Measurements from ENCODE around the gene MECP2. TPM values are rescaled to one million over a fixed set of nuclear protein-coding genes. Genes with fewer than 3 reads are reported as not detected.
"Not testable (repeated sequence)": the region's sequence is repeated elsewhere in the genome, so short reads cannot be mapped to it uniquely, and the experiment has no call there.

MECP2 gene
- total RNA-seq: 10 to 100 TPM; 14.5 to 47.9 (median 23.5) TPM
- polyA plus RNA-seq: 10 to 100 TPM; 10.7 to 14.7 (median 11.0) TPM
- long read RNA-seq, donor 1, full-length matches to known transcripts: 7 of 7 reads
- long read RNA-seq, donor 1, partial matches to known transcripts: 0 of 7 reads
- long read RNA-seq, donor 1, other reads (novel, unspliced or antisense): 0 of 7 reads
- long read RNA-seq, donor 2, full-length matches to known transcripts: 10 of 10 reads
- long read RNA-seq, donor 2, partial matches to known transcripts: 0 of 10 reads
- long read RNA-seq, donor 2, other reads (novel, unspliced or antisense): 0 of 10 reads
- long read RNA-seq, donor 3, full-length matches to known transcripts: 4 of 4 reads
- long read RNA-seq, donor 3, partial matches to known transcripts: 0 of 4 reads
- long read RNA-seq, donor 3, other reads (novel, unspliced or antisense): 0 of 4 reads
- long read RNA-seq, donor 4: 0 reads
- long read RNA-seq, donor 5, full-length matches to known transcripts: 6 of 12 reads
- long read RNA-seq, donor 5, partial matches to known transcripts: 6 of 12 reads
- long read RNA-seq, donor 5, other reads (novel, unspliced or antisense): 0 of 12 reads
- long read RNA-seq, donor 6, full-length matches to known transcripts: 13 of 13 reads
- long read RNA-seq, donor 6, partial matches to known transcripts: 0 of 13 reads
- long read RNA-seq, donor 6, other reads (novel, unspliced or antisense): 0 of 13 reads
- long read RNA-seq, donor 7, full-length matches to known transcripts: 4 of 4 reads
- long read RNA-seq, donor 7, partial matches to known transcripts: 0 of 4 reads
- long read RNA-seq, donor 7, other reads (novel, unspliced or antisense): 0 of 4 reads
- long read RNA-seq, donor 8, full-length matches to known transcripts: 5 of 5 reads
- long read RNA-seq, donor 8, partial matches to known transcripts: 0 of 5 reads
- long read RNA-seq, donor 8, other reads (novel, unspliced or antisense): 0 of 5 reads
- long read RNA-seq, donor 9, full-length matches to known transcripts: 5 of 5 reads
- long read RNA-seq, donor 9, partial matches to known transcripts: 0 of 5 reads
- long read RNA-seq, donor 9, other reads (novel, unspliced or antisense): 0 of 5 reads
- long read RNA-seq, donor 10, full-length matches to known transcripts: 4 of 4 reads
- long read RNA-seq, donor 10, partial matches to known transcripts: 0 of 4 reads
- long read RNA-seq, donor 10, other reads (novel, unspliced or antisense): 0 of 4 reads

GRCh38 chrX:154097589-154098541, at the start of gene MECP2:
TSS of gene MECP2 (minus strand) at chrX:154097717.
- Histone ChIP-seq H3K36me3 (no peaks in the 10 kb centered on the region), H3K4me3 (peak within 1 kb of the TSS; percentile 58 to 78 (median 74)), H3K9me3 (no peaks in the 10 kb centered on the region), H3K27me3 (peaks cover 0 to 10% (median 0%) of the 10 kb centered on the region in 3 donors), H3K4me1 (peaks cover 19 to 41% (median 28%) of the 10 kb centered on the region in 4 donors), H3K27ac (peak within 1 kb of the TSS; percentile 93 to 98 (median 96))
- intact Hi-C loops (cut with DNase I; ENCODE audit: low total_unique reads): no loop called here
- TF ChIP-seq POLR2AphosphoS5 (IDR thresholded peaks at IDR 0.05) (peak; percentile 8 to 58 (median 41)), POLR2A (IDR thresholded peaks at IDR 0.05) (no peak)
- WGBS, 5 donors: 4 to 44% (median 20%) methylated on average over 15 to 68 of the region's 75 CpGs
- DNase-seq: peak; percentile 92 to 97

GRCh38 chrX:154144010-154144409, 46.5 kb upstream of the MECP2 start, which contains the start of gene OPN1LW:
TSS of gene OPN1LW (plus strand) at chrX:154144243. CDS start at chrX:154144284, 41 bp downstream.
- H3K4me3 ChIP-seq; H3K27me3 ChIP-seq; H3K36me3 ChIP-seq; H3K27ac ChIP-seq; intact Hi-C loops (cut with DNase I; ENCODE audit: low total_unique reads); H3K4me1 ChIP-seq; DNase-seq; H3K9me3 ChIP-seq: not testable (repeated sequence)
- 87 to 100% (median 96%) methylated on average over 2 to 14 of the region's 15 CpGs for WGBS, 5 donors

DNA sequence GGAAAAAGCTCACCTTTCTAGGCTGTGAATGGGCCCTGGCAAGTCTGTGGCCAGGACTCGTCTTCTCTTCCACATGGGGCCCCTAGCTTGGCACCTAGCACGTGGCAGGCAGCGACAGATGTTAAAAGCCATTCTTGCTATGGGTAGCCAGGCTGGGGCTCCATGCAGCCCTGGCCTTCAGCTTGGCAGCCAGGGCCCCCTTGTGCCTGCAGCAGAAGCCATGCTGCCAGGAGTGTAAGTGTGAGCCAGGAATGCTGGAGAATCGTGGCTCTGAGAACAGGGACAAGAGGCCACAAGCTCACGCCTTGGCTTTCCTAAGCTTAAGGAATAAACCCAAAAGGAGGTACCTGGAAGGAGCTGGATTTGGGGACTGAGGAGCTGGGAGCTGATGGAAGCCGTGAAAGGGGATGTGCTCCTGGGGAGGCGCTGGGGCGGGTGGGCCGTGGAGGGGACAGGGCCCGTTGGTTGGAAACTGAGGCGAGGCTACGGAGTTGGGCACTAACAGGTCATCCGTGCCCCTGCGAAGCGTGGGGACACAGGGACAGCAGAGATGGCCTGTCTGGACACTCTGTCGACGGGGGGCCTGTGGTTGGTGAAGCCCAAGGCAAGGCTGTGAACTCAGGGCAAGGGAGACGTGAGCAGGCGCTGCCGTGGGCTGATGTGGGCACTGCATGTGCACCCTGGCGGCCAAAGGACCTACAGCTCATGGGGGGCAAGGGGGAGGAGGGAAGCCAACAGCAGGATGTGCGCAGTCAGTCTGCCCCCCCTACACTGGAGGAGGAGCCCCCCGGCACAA, 45.6 kb upstream of the MECP2 start:
- no peak overlapping the region for H3K27ac ChIP-seq
- WGBS, 5 donors: 87 to 97% (median 88%) methylated on average over 11 to 23 of the region's 23 CpGs
- peaks cover 0 to 5% (median 0%) of the 10 kb centered on the region in 4 donors for H3K9me3 ChIP-seq
- intact Hi-C loops (cut with DNase I; ENCODE audit: low total_unique reads): no loop called here
- TF ChIP-seq CTCF (IDR thresholded peaks at IDR 0.05) (no peak), POLR2AphosphoS5 (IDR thresholded peaks at IDR 0.05) (no peak), POLR2A (IDR thresholded peaks at IDR 0.05) (no peak), EP300 (IDR thresholded peaks at IDR 0.05) (no peak)
- H3K4me1 ChIP-seq: no peaks in the 10 kb centered on the region
- DNase-seq: no peak
- no peaks in the 10 kb centered on the region for H3K27me3 ChIP-seq
- H3K36me3 ChIP-seq: no peaks in the 10 kb centered on the region
- no peak overlapping the region for H3K4me3 ChIP-seq

- Histone ChIP-seq H3K9me3 (peaks cover 0 to 5% (median 0%) of the 10 kb centered on the region in 4 donors), H3K4me3 (no peak overlapping the region), H3K36me3 (no peaks in the 10 kb centered on the region), H3K27me3 (peaks cover 0 to 3% (median 0%) of the 10 kb centered on the region in 3 donors), H3K27ac (no peak overlapping the region), H3K4me1 (no peaks in the 10 kb centered on the region)
- TF ChIP-seq POLR2AphosphoS5 (IDR thresholded peaks at IDR 0.05): no peak
- TF ChIP-seq CTCF (IDR thresholded peaks at IDR 0.05): no peak
- no peak for TF ChIP-seq POLR2A (IDR thresholded peaks at IDR 0.05)
- TF ChIP-seq EP300 (IDR thresholded peaks at IDR 0.05): no peak
- intact Hi-C loops (cut with DNase I; ENCODE audit: low total_unique reads): no loop called here
- WGBS, 5 donors: 83 to 99% (median 93%) methylated on average over 8 of the region's 8 CpGs
- no peak for DNase-seq
Observed at GRCh38 chrX:154142386-154142785, 44.9 kb upstream of the MECP2 start.
